H1 (cell line): ENCODE results near the gene SMNDC1. TPM values are rescaled to one million over a fixed set of nuclear protein-coding genes. Genes with fewer than 3 reads are reported as not detected.

Experiments used
- EP300 ChIP-seq, 2 experiments: IDR thresholded peaks; 1 replicate in 1 of 2; 2 replicates in 1 of 2; pipeline ENCODE4 v1.6.1; 2011 to 2012; ENCODE audit warnings: low read depth in 2 of 2, low read length in 2 of 2, mild to moderate bottlenecking in 2 of 2, borderline replicate concordance in 1 of 2, inconsistent platforms in 1 of 2, moderate library complexity in 1 of 2
- JUN ChIP-seq: IDR thresholded peaks from 2 replicates; pipeline ENCODE4 v1.6.1; 2011; ENCODE audit warnings: low read depth, mild to moderate bottlenecking, improper control_type of control experiment, low read length
- TCF12 ChIP-seq: IDR thresholded peaks from 2 replicates; pipeline ENCODE4 v1.6.1; 2011; ENCODE audit warnings: low read depth, mild to moderate bottlenecking, low read length
- polyA plus RNA-seq, 7 experiments: library from polyadenylated mRNA; depleted of rRNA in 3 of 7; stranded (reverse) in 5 of 7; unstranded in 2 of 7; fragments of >200 nt in 5 of 7; fragments of 200-250 nt in 2 of 7; gene quantifications; 1 replicate in 5 of 7; 2 replicates in 1 of 7; 4 replicates in 1 of 7; pipeline versions ENCODE4 v1.2.1 to v1.2.3, GENCODE V29; 2011 to 2013; ENCODE audit warnings: missing spikeins in 2 of 7, mixed read lengths in 2 of 7
- total RNA-seq: library from RNA; stranded (reverse); fragmentation: NEBNext Ultra II Directional; extraction: Animal tissue kit (Norgen Biotek cat#: 25700); gene quantifications from 2 replicates; pipeline ENCODE4 v1.2.1, GENCODE V29; 2021
- TF ChIP-seq, protein P1 (sequence below): fragments of 300-600 bp; sonication (generic); IDR thresholded peaks from 2 replicates; pipeline ENCODE4 v1.7.1; 2012; ENCODE audit warnings: low read length, moderate library complexity, mild to moderate bottlenecking, inconsistent platforms; ENCODE audit not compliant: insufficient replicate concordance

Gene SMNDC1
- total and polyA plus RNA-seq, 2 of the 8 experiments (the other 6 are each of a cell fraction or from before 2014, with no cell fraction given): 8.1 to 48.6 TPM

DNA sequence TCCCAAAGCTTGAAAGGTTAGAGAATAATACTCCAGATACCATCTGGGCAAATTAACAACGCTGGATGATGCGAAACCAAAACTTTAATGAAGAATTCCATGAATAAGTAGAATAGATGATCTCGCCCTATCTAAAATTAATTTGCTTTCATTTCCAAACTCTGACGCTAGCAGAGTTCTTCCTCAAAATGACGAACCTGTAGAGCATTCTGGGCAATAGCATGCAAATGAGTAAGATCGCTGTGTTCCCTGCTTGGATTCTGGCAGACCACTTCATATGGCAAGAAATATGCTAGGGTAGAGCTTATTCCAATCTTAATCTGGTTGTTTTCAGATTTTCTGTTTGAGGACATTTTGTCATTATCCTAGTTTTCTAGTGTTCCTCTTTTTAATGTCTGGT lies 36.1 kb upstream of the SMNDC1 start (continued):
- TF ChIP-seq, protein P1, sequence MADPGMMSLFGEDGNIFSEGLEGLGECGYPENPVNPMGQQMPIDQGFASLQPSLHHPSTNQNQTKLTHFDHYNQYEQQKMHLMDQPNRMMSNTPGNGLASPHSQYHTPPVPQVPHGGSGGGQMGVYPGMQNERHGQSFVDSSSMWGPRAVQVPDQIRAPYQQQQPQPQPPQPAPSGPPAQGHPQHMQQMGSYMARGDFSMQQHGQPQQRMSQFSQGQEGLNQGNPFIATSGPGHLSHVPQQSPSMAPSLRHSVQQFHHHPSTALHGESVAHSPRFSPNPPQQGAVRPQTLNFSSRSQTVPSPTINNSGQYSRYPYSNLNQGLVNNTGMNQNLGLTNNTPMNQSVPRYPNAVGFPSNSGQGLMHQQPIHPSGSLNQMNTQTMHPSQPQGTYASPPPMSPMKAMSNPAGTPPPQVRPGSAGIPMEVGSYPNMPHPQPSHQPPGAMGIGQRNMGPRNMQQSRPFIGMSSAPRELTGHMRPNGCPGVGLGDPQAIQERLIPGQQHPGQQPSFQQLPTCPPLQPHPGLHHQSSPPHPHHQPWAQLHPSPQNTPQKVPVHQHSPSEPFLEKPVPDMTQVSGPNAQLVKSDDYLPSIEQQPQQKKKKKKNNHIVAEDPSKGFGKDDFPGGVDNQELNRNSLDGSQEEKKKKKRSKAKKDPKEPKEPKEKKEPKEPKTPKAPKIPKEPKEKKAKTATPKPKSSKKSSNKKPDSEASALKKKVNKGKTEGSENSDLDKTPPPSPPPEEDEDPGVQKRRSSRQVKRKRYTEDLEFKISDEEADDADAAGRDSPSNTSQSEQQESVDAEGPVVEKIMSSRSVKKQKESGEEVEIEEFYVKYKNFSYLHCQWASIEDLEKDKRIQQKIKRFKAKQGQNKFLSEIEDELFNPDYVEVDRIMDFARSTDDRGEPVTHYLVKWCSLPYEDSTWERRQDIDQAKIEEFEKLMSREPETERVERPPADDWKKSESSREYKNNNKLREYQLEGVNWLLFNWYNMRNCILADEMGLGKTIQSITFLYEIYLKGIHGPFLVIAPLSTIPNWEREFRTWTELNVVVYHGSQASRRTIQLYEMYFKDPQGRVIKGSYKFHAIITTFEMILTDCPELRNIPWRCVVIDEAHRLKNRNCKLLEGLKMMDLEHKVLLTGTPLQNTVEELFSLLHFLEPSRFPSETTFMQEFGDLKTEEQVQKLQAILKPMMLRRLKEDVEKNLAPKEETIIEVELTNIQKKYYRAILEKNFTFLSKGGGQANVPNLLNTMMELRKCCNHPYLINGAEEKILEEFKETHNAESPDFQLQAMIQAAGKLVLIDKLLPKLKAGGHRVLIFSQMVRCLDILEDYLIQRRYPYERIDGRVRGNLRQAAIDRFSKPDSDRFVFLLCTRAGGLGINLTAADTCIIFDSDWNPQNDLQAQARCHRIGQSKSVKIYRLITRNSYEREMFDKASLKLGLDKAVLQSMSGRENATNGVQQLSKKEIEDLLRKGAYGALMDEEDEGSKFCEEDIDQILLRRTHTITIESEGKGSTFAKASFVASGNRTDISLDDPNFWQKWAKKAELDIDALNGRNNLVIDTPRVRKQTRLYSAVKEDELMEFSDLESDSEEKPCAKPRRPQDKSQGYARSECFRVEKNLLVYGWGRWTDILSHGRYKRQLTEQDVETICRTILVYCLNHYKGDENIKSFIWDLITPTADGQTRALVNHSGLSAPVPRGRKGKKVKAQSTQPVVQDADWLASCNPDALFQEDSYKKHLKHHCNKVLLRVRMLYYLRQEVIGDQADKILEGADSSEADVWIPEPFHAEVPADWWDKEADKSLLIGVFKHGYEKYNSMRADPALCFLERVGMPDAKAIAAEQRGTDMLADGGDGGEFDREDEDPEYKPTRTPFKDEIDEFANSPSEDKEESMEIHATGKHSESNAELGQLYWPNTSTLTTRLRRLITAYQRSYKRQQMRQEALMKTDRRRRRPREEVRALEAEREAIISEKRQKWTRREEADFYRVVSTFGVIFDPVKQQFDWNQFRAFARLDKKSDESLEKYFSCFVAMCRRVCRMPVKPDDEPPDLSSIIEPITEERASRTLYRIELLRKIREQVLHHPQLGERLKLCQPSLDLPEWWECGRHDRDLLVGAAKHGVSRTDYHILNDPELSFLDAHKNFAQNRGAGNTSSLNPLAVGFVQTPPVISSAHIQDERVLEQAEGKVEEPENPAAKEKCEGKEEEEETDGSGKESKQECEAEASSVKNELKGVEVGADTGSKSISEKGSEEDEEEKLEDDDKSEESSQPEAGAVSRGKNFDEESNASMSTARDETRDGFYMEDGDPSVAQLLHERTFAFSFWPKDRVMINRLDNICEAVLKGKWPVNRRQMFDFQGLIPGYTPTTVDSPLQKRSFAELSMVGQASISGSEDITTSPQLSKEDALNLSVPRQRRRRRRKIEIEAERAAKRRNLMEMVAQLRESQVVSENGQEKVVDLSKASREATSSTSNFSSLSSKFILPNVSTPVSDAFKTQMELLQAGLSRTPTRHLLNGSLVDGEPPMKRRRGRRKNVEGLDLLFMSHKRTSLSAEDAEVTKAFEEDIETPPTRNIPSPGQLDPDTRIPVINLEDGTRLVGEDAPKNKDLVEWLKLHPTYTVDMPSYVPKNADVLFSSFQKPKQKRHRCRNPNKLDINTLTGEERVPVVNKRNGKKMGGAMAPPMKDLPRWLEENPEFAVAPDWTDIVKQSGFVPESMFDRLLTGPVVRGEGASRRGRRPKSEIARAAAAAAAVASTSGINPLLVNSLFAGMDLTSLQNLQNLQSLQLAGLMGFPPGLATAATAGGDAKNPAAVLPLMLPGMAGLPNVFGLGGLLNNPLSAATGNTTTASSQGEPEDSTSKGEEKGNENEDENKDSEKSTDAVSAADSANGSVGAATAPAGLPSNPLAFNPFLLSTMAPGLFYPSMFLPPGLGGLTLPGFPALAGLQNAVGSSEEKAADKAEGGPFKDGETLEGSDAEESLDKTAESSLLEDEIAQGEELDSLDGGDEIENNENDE: no peak
- no peak for TF ChIP-seq TCF12
- no peak for TF ChIP-seq EP300 (IDR thresholded peaks at IDR 0.05; ENCODE audit: borderline replicate concordance in 1 of 2, low read depth in 2 of 2, low read length in 2 of 2)
- TF ChIP-seq JUN: no peak
